ENCODE results near the gene MXRA8.
"Not testable (repeated sequence)": the region's sequence is repeated elsewhere in the genome, so short reads cannot be mapped to it uniquely, and the experiment has no call there.

MXRA8 gene

GRCh38 chr1:1373051-1373814 lies 14.9 kb upstream of the MXRA8 start:
- Histone ChIP-seq H3K4me2 (ENCODE audit: low read length) (no peak overlapping the region), H3K4me1 (ENCODE audit: control insufficient read depth, low read depth, low read length) (no peaks in the 10 kb centered on the region), H3K4me3 (ENCODE audit: low read length) (no peak overlapping the region), H3K79me1 (ENCODE audit: low read length) (peaks cover 7% of the 10 kb centered on the region), H3K23ac (ENCODE audit: low read length) (no peak overlapping the region), H3K4ac (ENCODE audit: low read depth, low read length) (no peak overlapping the region), H2BK5ac (ENCODE audit: low read length) (no peak overlapping the region), H3K36me3 (ENCODE audit: control insufficient read depth, insufficient read depth, low read length) (no peaks in the 10 kb centered on the region), H3K18ac (ENCODE audit: low read length) (no peak overlapping the region), H4K5ac (ENCODE audit: low read length) (no peak overlapping the region), H3K79me2 (ENCODE audit: control insufficient read depth, insufficient read depth, low read length) (peaks cover 10% of the 10 kb centered on the region), H3K27ac (ENCODE audit: low read depth, low read length) (no peak overlapping the region), H2BK120ac (ENCODE audit: low read depth, low read length) (no peak overlapping the region), H2AK5ac (ENCODE audit: low read length) (no peak overlapping the region), H3K27me3 (ENCODE audit: insufficient read depth, low read length, poor library complexity) (no peaks in the 10 kb centered on the region), H3K9ac (ENCODE audit: low read length) (no peak overlapping the region), H3K56ac (ENCODE audit: low read length) (no peak overlapping the region), H2BK15ac (replicated peaks; ENCODE audit: low read depth) (no peak overlapping the region), H4K8ac (ENCODE audit: low read depth, low read length) (no peak overlapping the region)
- DNase-seq: no peak
- no CpG with 5 or more reads among the region's 26 CpGs for WGBS (ENCODE audit: extremely low coverage, insufficient coverage, low lambda C conversion rate)

- Histone ChIP-seq H2BK15ac (replicated peaks; ENCODE audit: low read depth) (no peak overlapping the region), H4K8ac (ENCODE audit: low read depth, low read length) (no peak overlapping the region), H3K9ac (ENCODE audit: low read length) (no peak overlapping the region), H3K4me3 (ENCODE audit: low read length) (no peak overlapping the region), H3K27me3 (ENCODE audit: insufficient read depth, low read length, poor library complexity) (no peaks in the 10 kb centered on the region), H3K4me1 (ENCODE audit: control insufficient read depth, low read depth, low read length) (no peaks in the 10 kb centered on the region), H3K79me2 (ENCODE audit: control insufficient read depth, insufficient read depth, low read length) (peaks cover 10% of the 10 kb centered on the region), H3K56ac (ENCODE audit: low read length) (peak overlapping the region; percentile 56), H2BK5ac (ENCODE audit: low read length) (no peak overlapping the region), H3K79me1 (ENCODE audit: low read length) (peaks cover 7% of the 10 kb centered on the region), H3K18ac (ENCODE audit: low read length) (no peak overlapping the region), H3K36me3 (ENCODE audit: control insufficient read depth, insufficient read depth, low read length) (no peaks in the 10 kb centered on the region), H3K23ac (ENCODE audit: low read length) (no peak overlapping the region), H3K4ac (ENCODE audit: low read depth, low read length) (no peak overlapping the region), H2AK5ac (ENCODE audit: low read length) (no peak overlapping the region), H2BK120ac (ENCODE audit: low read depth, low read length) (no peak overlapping the region), H4K5ac (ENCODE audit: low read length) (no peak overlapping the region), H3K4me2 (ENCODE audit: low read length) (no peak overlapping the region), H3K27ac (ENCODE audit: low read depth, low read length) (no peak overlapping the region)
- no CpG with 5 or more reads among the region's 26 CpGs for WGBS (ENCODE audit: extremely low coverage, insufficient coverage, low lambda C conversion rate)
- DNase-seq: peak; percentile 66
These were observed 13.7 kb upstream of the MXRA8 start for GRCh38 chr1:1371746-1372711.

- H3K4me1 ChIP-seq (ENCODE audit: control insufficient read depth, low read depth, low read length): no peaks in the 10 kb centered on the region
- DNase-seq: no peak
These were observed 13.0 kb upstream of the MXRA8 start for GRCh38 chr1:1371364-1371745.

GRCh38 chr1:1370771-1371300 lies 12.5 kb upstream of the MXRA8 start:
- WGBS (ENCODE audit: extremely low coverage, insufficient coverage, low lambda C conversion rate): no CpG with 5 or more reads among the region's 16 CpGs
- Histone ChIP-seq H3K4ac (ENCODE audit: low read depth, low read length) (no peak overlapping the region), H3K56ac (ENCODE audit: low read length) (no peak overlapping the region), H3K4me3 (ENCODE audit: low read length) (no peak overlapping the region), H3K23ac (ENCODE audit: low read length) (no peak overlapping the region), H2BK120ac (ENCODE audit: low read depth, low read length) (no peak overlapping the region), H2BK5ac (ENCODE audit: low read length) (no peak overlapping the region), H2BK15ac (replicated peaks; ENCODE audit: low read depth) (no peak overlapping the region), H3K79me1 (ENCODE audit: low read length) (peaks cover 7% of the 10 kb centered on the region), H3K36me3 (ENCODE audit: control insufficient read depth, insufficient read depth, low read length) (no peaks in the 10 kb centered on the region), H3K27me3 (ENCODE audit: insufficient read depth, low read length, poor library complexity) (no peaks in the 10 kb centered on the region), H4K5ac (ENCODE audit: low read length) (no peak overlapping the region), H3K4me2 (ENCODE audit: low read length) (no peak overlapping the region), H3K79me2 (ENCODE audit: control insufficient read depth, insufficient read depth, low read length) (peaks cover 10% of the 10 kb centered on the region), H2AK5ac (ENCODE audit: low read length) (no peak overlapping the region), H3K27ac (ENCODE audit: low read depth, low read length) (no peak overlapping the region), H3K4me1 (ENCODE audit: control insufficient read depth, low read depth, low read length) (no peaks in the 10 kb centered on the region), H3K18ac (ENCODE audit: low read length) (no peak overlapping the region), H3K9ac (ENCODE audit: low read length) (no peak overlapping the region), H4K8ac (ENCODE audit: low read depth, low read length) (no peak overlapping the region)
- no peak for DNase-seq

More at GRCh38 chr1:1371364-1371745, 13.0 kb upstream of the MXRA8 start:
- no peaks in the 10 kb centered on the region for H3K27me3 ChIP-seq (ENCODE audit: insufficient read depth, low read length, poor library complexity)
- no peak overlapping the region for H4K5ac ChIP-seq (ENCODE audit: low read length)
- H3K4me2 ChIP-seq (ENCODE audit: low read length): no peak overlapping the region
- no peak overlapping the region for H3K23ac ChIP-seq (ENCODE audit: low read length)
- H3K4me3 ChIP-seq (ENCODE audit: low read length): no peak overlapping the region
- no peak overlapping the region for H2AK5ac ChIP-seq (ENCODE audit: low read length)
- H3K79me1 ChIP-seq (ENCODE audit: low read length): peaks cover 7% of the 10 kb centered on the region
- H2BK15ac ChIP-seq (replicated peaks; ENCODE audit: low read depth): no peak overlapping the region
- H3K79me2 ChIP-seq (ENCODE audit: control insufficient read depth, insufficient read depth, low read length): peaks cover 10% of the 10 kb centered on the region
- H3K27ac ChIP-seq (ENCODE audit: low read depth, low read length): no peak overlapping the region
- H3K9ac ChIP-seq (ENCODE audit: low read length): no peak overlapping the region
- H2BK120ac ChIP-seq (ENCODE audit: low read depth, low read length): no peak overlapping the region
- no peaks in the 10 kb centered on the region for H3K36me3 ChIP-seq (ENCODE audit: control insufficient read depth, insufficient read depth, low read length)
- no peak overlapping the region for H4K8ac ChIP-seq (ENCODE audit: low read depth, low read length)
- H2BK5ac ChIP-seq (ENCODE audit: low read length): no peak overlapping the region
- no CpG with 5 or more reads among the region's 12 CpGs for WGBS (ENCODE audit: extremely low coverage, insufficient coverage, low lambda C conversion rate)
- no peak overlapping the region for H3K4ac ChIP-seq (ENCODE audit: low read depth, low read length)
- H3K56ac ChIP-seq (ENCODE audit: low read length): no peak overlapping the region
- no peak overlapping the region for H3K18ac ChIP-seq (ENCODE audit: low read length)

- not testable (repeated sequence) for H3K23ac ChIP-seq (ENCODE audit: low read length); H2BK15ac ChIP-seq (replicated peaks; ENCODE audit: low read depth); H3K4me2 ChIP-seq (ENCODE audit: low read length); H3K56ac ChIP-seq (ENCODE audit: low read length); H2AK5ac ChIP-seq (ENCODE audit: low read length); H3K18ac ChIP-seq (ENCODE audit: low read length); H3K27ac ChIP-seq (ENCODE audit: low read depth, low read length); H3K79me1 ChIP-seq (ENCODE audit: low read length); H2BK120ac ChIP-seq (ENCODE audit: low read depth, low read length); H3K4me3 ChIP-seq (ENCODE audit: low read length); H4K8ac ChIP-seq (ENCODE audit: low read depth, low read length); H2BK5ac ChIP-seq (ENCODE audit: low read length); H4K5ac ChIP-seq (ENCODE audit: low read length); DNase-seq; H3K4me1 ChIP-seq (ENCODE audit: control insufficient read depth, low read depth, low read length); H3K4ac ChIP-seq (ENCODE audit: low read depth, low read length); H3K9ac ChIP-seq (ENCODE audit: low read length); H3K27me3 ChIP-seq (ENCODE audit: insufficient read depth, low read length, poor library complexity); H3K79me2 ChIP-seq (ENCODE audit: control insufficient read depth, insufficient read depth, low read length); H3K36me3 ChIP-seq (ENCODE audit: control insufficient read depth, insufficient read depth, low read length)
- no CpG with 5 or more reads among the region's 14 CpGs for WGBS (ENCODE audit: extremely low coverage, insufficient coverage, low lambda C conversion rate)
These were observed 11.7 kb upstream of the MXRA8 start for GRCh38 chr1:1370094-1370493.

Measured in mesendoderm (in vitro differentiated cells).